ENCODE measurements around the gene ADAMTSL1.

The ADAMTSL1 gene

GRCh38 chr9:18722882-18723281 lies 248.9 kb downstream of the ADAMTSL1 start:
- no peak for DNase-seq (ENCODE audit: low spot score)
- in situ Hi-C loops (cut with MboI; ENCODE audit: low sequenced_read_pairs, unreplicated experiment) = no loop called here
- no peak for TF ChIP-seq CTCF (IDR thresholded peaks at IDR 0.05; ENCODE audit: borderline replicate concordance, control extremely low read depth, extremely low read depth, insufficient read depth, missing control alignments)

GRCh38 chr9:18723366-18723765 lies 249.4 kb downstream of the ADAMTSL1 start:
- in situ Hi-C loops (cut with MboI; ENCODE audit: low sequenced_read_pairs, unreplicated experiment) = no loop called here
- no peak for DNase-seq (ENCODE audit: low spot score)
- no peak for TF ChIP-seq CTCF (IDR thresholded peaks at IDR 0.05; ENCODE audit: borderline replicate concordance, control extremely low read depth, extremely low read depth, insufficient read depth, missing control alignments)

- DNase-seq (ENCODE audit: low spot score) = no peak
- in situ Hi-C loops (cut with MboI; ENCODE audit: low sequenced_read_pairs, unreplicated experiment) = no loop called here
- TF ChIP-seq CTCF (IDR thresholded peaks at IDR 0.05; ENCODE audit: borderline replicate concordance, control extremely low read depth, extremely low read depth, insufficient read depth, missing control alignments) = no peak
Observed at GRCh38 chr9:18726546-18726945, 252.6 kb downstream of the ADAMTSL1 start.

DNA sequence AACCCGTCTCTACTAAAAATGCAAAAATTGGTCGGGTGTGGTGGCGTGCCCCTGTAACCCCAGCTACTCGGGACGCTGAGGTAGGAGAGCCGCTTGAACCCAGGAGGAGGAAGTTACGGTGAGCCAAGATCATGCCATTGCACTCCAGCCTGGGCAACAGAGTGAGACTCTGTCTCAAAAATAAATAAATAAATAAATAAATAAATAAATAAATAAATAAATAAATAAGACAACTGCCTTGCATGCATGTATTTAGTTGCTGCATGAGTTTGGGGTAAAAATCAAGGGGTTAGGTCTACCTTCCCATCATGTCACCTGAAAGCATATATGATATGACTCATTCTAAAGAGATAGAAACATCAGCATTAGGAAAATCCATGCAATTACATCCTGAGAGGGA lies 254.0 kb downstream of the ADAMTSL1 start:
- no peak for DNase-seq (ENCODE audit: low spot score)
- no peak for TF ChIP-seq CTCF (IDR thresholded peaks at IDR 0.05; ENCODE audit: borderline replicate concordance, control extremely low read depth, extremely low read depth, insufficient read depth, missing control alignments)
- in situ Hi-C loops (cut with MboI; ENCODE audit: low sequenced_read_pairs, unreplicated experiment) = no loop called here

DNA sequence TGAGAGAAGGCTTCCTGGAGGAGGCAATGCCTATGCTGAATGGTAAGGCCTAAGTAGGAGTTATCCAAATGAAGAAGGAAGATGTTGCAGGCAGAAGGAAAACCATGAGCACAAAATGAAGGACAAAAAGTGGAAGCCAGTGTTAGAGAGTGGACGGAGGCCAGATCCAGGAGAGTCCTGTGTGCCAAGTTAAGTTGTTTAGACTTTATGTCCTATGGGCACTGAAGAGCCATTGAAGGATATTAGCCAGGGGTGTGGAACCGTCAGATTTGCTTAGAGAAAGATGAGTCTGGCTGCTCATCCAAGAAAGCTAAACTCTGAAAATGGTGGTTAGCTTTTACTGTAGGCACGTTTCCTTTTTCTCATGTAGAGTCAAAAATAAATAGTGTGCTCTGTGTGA lies 254.7 kb downstream of the ADAMTSL1 start:
- in situ Hi-C loops (cut with MboI; ENCODE audit: low sequenced_read_pairs, unreplicated experiment) = no loop called here
- no peak for DNase-seq (ENCODE audit: low spot score)
- no peak for TF ChIP-seq CTCF (IDR thresholded peaks at IDR 0.05; ENCODE audit: borderline replicate concordance, control extremely low read depth, extremely low read depth, insufficient read depth, missing control alignments)

GRCh38 chr9:18730241-18730640 lies 256.3 kb downstream of the ADAMTSL1 start:
- TF ChIP-seq CTCF (IDR thresholded peaks at IDR 0.05; ENCODE audit: borderline replicate concordance, control extremely low read depth, extremely low read depth, insufficient read depth, missing control alignments) = no peak
- in situ Hi-C loops (cut with MboI; ENCODE audit: low sequenced_read_pairs, unreplicated experiment) = no loop called here
- DNase-seq (ENCODE audit: low spot score) = no peak

GRCh38 chr9:18739127-18739526 lies 265.2 kb downstream of the ADAMTSL1 start:
- in situ Hi-C loops (cut with MboI; ENCODE audit: low sequenced_read_pairs, unreplicated experiment) = no loop called here
- TF ChIP-seq CTCF (IDR thresholded peaks at IDR 0.05; ENCODE audit: borderline replicate concordance, control extremely low read depth, extremely low read depth, insufficient read depth, missing control alignments) = no peak
- no peak for DNase-seq (ENCODE audit: low spot score)
